HCT116 (cell line): Measurements from ENCODE around the gene EYA4.

Experiments
- ATF3 ChIP-seq: IDR thresholded peaks from 2 replicates; pipeline ENCODE4 v1.6.1; 2012
- CEBPB ChIP-seq: IDR thresholded peaks from 2 replicates; pipeline ENCODE4 v1.6.1; 2012; ENCODE audit warnings: low read depth
- POLR2A ChIP-seq: IDR thresholded peaks from 2 replicates; pipeline ENCODE4 v1.7.0; 2011; ENCODE audit warnings: borderline replicate concordance; ENCODE audit not compliant: insufficient read depth, insufficient read length; ENCODE audit errors: extremely low read depth
- POLR2AphosphoS5 ChIP-seq: IDR thresholded peaks from 2 replicates; pipeline ENCODE4 v1.6.1; 2011; ENCODE audit warnings: mild to moderate bottlenecking, low read depth, low read length, moderate library complexity
- SIN3A ChIP-seq: IDR thresholded peaks from 2 replicates; pipeline ENCODE4 v1.6.1; 2012; ENCODE audit warnings: low read depth
- SP1 ChIP-seq: IDR thresholded peaks from 2 replicates; pipeline ENCODE4 v1.6.1; 2012; ENCODE audit warnings: low read depth
- SRF ChIP-seq: IDR thresholded peaks from 2 replicates; pipeline ENCODE4 v1.6.1; 2012; ENCODE audit warnings: low read depth
- YY1 ChIP-seq: IDR thresholded peaks from 2 replicates; pipeline ENCODE4 v1.6.1; 2011; ENCODE audit warnings: low read length, low read depth, moderate library complexity, mild to moderate bottlenecking; ENCODE audit not compliant: insufficient replicate concordance; ENCODE audit errors: extremely low read depth
- ZNF274 ChIP-seq: fragments of 200-500 bp; sonication (Bioruptor generic); IDR thresholded peaks from 2 replicates; pipeline ENCODE4 v1.6.1; 2014; ENCODE audit warnings: mild to moderate bottlenecking, low read depth, low read length, inconsistent platforms
- TF ChIP-seq, protein P1 (sequence below): IDR thresholded peaks from 2 replicates; pipeline ENCODE4 v1.6.1; 2011; ENCODE audit warnings: mild to moderate bottlenecking, low read length, moderate library complexity; ENCODE audit not compliant: insufficient replicate concordance; ENCODE audit errors: extremely low read depth
- TF ChIP-seq, protein P2 (sequence below), 3 experiments: fragments of 200-600 bp in 1 of 3; sonication (generic) in 1 of 3; IDR thresholded peaks in 2 of 3; conservative IDR thresholded peaks in 1 of 3; 2 replicates each; pipeline ENCODE4 v1.5.1; 2012 to 2017; ENCODE audit warnings: low read depth in 2 of 3, low read length in 2 of 3, antibody characterized with exemption in 1 of 3, borderline replicate concordance in 1 of 3, control low read depth in 1 of 3, mild to moderate bottlenecking in 1 of 3, mixed read lengths in 1 of 3, mixed run types in 1 of 3, moderate library complexity in 1 of 3; ENCODE audit not compliant: insufficient read depth in 1 of 3

- TF ChIP-seq POLR2A (no peak), CEBPB (no peak), POLR2AphosphoS5 (no peak), SRF (no peak), ATF3 (no peak), SIN3A (no peak), ZNF274 (no peak), YY1 (no peak), SP1 (no peak)
- TF ChIP-seq, protein P1, sequence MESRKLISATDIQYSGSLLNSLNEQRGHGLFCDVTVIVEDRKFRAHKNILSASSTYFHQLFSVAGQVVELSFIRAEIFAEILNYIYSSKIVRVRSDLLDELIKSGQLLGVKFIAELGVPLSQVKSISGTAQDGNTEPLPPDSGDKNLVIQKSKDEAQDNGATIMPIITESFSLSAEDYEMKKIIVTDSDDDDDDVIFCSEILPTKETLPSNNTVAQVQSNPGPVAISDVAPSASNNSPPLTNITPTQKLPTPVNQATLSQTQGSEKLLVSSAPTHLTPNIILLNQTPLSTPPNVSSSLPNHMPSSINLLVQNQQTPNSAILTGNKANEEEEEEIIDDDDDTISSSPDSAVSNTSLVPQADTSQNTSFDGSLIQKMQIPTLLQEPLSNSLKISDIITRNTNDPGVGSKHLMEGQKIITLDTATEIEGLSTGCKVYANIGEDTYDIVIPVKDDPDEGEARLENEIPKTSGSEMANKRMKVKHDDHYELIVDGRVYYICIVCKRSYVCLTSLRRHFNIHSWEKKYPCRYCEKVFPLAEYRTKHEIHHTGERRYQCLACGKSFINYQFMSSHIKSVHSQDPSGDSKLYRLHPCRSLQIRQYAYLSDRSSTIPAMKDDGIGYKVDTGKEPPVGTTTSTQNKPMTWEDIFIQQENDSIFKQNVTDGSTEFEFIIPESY, result no peak
- TF ChIP-seq, protein P2, sequence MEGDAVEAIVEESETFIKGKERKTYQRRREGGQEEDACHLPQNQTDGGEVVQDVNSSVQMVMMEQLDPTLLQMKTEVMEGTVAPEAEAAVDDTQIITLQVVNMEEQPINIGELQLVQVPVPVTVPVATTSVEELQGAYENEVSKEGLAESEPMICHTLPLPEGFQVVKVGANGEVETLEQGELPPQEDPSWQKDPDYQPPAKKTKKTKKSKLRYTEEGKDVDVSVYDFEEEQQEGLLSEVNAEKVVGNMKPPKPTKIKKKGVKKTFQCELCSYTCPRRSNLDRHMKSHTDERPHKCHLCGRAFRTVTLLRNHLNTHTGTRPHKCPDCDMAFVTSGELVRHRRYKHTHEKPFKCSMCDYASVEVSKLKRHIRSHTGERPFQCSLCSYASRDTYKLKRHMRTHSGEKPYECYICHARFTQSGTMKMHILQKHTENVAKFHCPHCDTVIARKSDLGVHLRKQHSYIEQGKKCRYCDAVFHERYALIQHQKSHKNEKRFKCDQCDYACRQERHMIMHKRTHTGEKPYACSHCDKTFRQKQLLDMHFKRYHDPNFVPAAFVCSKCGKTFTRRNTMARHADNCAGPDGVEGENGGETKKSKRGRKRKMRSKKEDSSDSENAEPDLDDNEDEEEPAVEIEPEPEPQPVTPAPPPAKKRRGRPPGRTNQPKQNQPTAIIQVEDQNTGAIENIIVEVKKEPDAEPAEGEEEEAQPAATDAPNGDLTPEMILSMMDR (IDR thresholded peaks at IDR 0.05 in 2 of 3, conservative IDR thresholded peaks at IDR 0.05 in 1 of 3; ENCODE audit: borderline replicate concordance in 1 of 3, insufficient read depth in 1 of 3, low read depth in 2 of 3, low read length in 2 of 3), result no peak
These were observed 68.4 kb downstream of the EYA4 start for GRCh38 chr6:133309579-133309978.
